22Rv1 (cell line): Measurements from ENCODE around the gene COA1.
"Not testable (repeated sequence)": the region's sequence is repeated elsewhere in the genome, so short reads cannot be mapped to it uniquely, and the experiment has no call there.

Source experiments
- CTCF ChIP-seq: fragments of 450-650 bp; IDR thresholded peaks from 2 replicates; pipeline ENCODE4 v1.5.1; 2017; ENCODE audit warnings: mild to moderate bottlenecking
- ZFX ChIP-seq: fragments of 450-650 bp; IDR thresholded peaks from 2 replicates; pipeline ENCODE4 v1.6.1; 2017; ENCODE audit warnings: antibody characterized with exemption, borderline replicate concordance

DNA sequence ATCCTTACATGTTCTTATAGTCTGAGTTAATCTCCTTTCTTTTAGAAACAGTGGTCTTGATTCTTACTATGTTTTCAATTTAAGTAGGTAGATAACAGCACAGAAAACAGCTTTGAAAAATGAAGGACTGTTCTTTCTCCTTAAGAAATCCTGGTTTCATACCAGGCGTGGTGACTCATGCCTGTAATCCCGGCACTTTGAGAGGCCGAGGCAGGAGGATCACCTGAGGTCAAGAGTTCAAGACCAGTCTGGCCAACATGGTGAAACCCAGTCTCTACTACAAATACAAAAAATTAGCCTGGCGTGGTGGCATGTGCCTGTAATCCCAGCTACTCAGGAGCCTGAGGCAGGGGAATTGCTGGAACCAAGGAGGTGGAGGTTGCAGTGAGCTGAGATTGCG is 132.9 kb downstream of the COA1 start:
- not testable (repeated sequence) for TF ChIP-seq CTCF, ZFX
